IPS-11a (cell line): ENCODE measurements around the gene BIK.

Experiments
- H3K4me3 ChIP-seq: one replicate; pipeline ENCODE4 v1.5.1; 2013; ENCODE audit warnings: low read depth, low read length, control low read depth

BIK gene

GRCh38 chr22:43159484-43160178 is 49.1 kb downstream of the BIK start:
- H3K4me3 ChIP-seq, result no peak overlapping the region

GRCh38 chr22:43160497-43161126 is 50.1 kb downstream of the BIK start:
- H3K4me3 ChIP-seq, result no peak overlapping the region

GRCh38 chr22:43162412-43163150 is 52.0 kb downstream of the BIK start:
- H3K4me3 ChIP-seq, result no peak overlapping the region

- H3K4me3 ChIP-seq, result no peak overlapping the region
Observed at GRCh38 chr22:43163241-43163795, 52.8 kb downstream of the BIK start.

GRCh38 chr22:43164636-43165035 is 54.1 kb downstream of the BIK start:
- no peak overlapping the region for H3K4me3 ChIP-seq

- H3K4me3 ChIP-seq, result no peak overlapping the region
Observed at GRCh38 chr22:43166132-43166930, 55.8 kb downstream of the BIK start.

- H3K4me3 ChIP-seq, result no peak overlapping the region
Observed at GRCh38 chr22:43167001-43167589, 56.5 kb downstream of the BIK start.

GRCh38 chr22:43168471-43169309 is 58.1 kb downstream of the BIK start:
- H3K4me3 ChIP-seq, result no peak overlapping the region

- no peak overlapping the region for H3K4me3 ChIP-seq
Observed at GRCh38 chr22:43169310-43170130, 59.0 kb downstream of the BIK start.

GRCh38 chr22:43170131-43170480 is 59.6 kb downstream of the BIK start:
- no peak overlapping the region for H3K4me3 ChIP-seq

GRCh38 chr22:43171019-43171491 is 60.5 kb downstream of the BIK start:
- H3K4me3 ChIP-seq, result no peak overlapping the region

GRCh38 chr22:43171607-43172006 is 61.1 kb downstream of the BIK start:
- H3K4me3 ChIP-seq, result no peak overlapping the region

GRCh38 chr22:43172191-43172590 is 61.6 kb downstream of the BIK start:
- no peak overlapping the region for H3K4me3 ChIP-seq

- no peak overlapping the region for H3K4me3 ChIP-seq
Observed at GRCh38 chr22:43173566-43173965, 63.0 kb downstream of the BIK start.

GRCh38 chr22:43173976-43174720 is 63.6 kb downstream of the BIK start:
- H3K4me3 ChIP-seq, result no peak overlapping the region

GRCh38 chr22:43174941-43175531 is 64.5 kb downstream of the BIK start:
- no peak overlapping the region for H3K4me3 ChIP-seq

GRCh38 chr22:43176090-43176489 is 65.5 kb downstream of the BIK start:
- H3K4me3 ChIP-seq, result no peak overlapping the region

GRCh38 chr22:43177479-43177878 is 66.9 kb downstream of the BIK start:
- no peak overlapping the region for H3K4me3 ChIP-seq
